Smooth muscle cell (in vitro differentiated cells): Measurements from ENCODE around the gene NAV1. TPM values are rescaled to one million over a fixed set of nuclear protein-coding genes. Genes with fewer than 3 reads are reported as not detected.

Experiments
- DNase-seq: peaks from one replicate; lab custom pipeline; 2025; ENCODE audit not compliant: unreplicated experiment; lab: John Stamatoyannopoulos, UW
- H2AFZ ChIP-seq: fragments of 200-600 bp; sonication (generic); 2 replicates; pipeline ENCODE4 v1.6.0; 2016; ENCODE audit warnings: antibody characterized with exemption, low read depth, mild to moderate bottlenecking
- H3F3A ChIP-seq: fragments of 200-600 bp; sonication (generic); 2 replicates; pipeline ENCODE4 v1.6.0; 2017; ENCODE audit warnings: antibody characterized with exemption, low read depth
- H3K27ac ChIP-seq: fragments of 200-600 bp; sonication (generic); 2 replicates; pipeline ENCODE4 v1.5.1; 2016; ENCODE audit warnings: low read depth, mild to moderate bottlenecking
- H3K27me3 ChIP-seq: fragments of 200-600 bp; sonication (generic); 2 replicates; pipeline ENCODE4 v1.6.1; 2016; ENCODE audit warnings: low read depth, mild to moderate bottlenecking
- H3K36me3 ChIP-seq: fragments of 200-600 bp; sonication (generic); 2 replicates; pipeline ENCODE4 v1.5.1; 2016; ENCODE audit warnings: low read depth
- H3K4me1 ChIP-seq: fragments of 200-600 bp; sonication (generic); 2 replicates; pipeline ENCODE4 v1.5.1; 2016; ENCODE audit warnings: low read depth
- H3K4me2 ChIP-seq: fragments of 200-600 bp; sonication (generic); 2 replicates; pipeline ENCODE4 v1.6.0; 2016; ENCODE audit warnings: mild to moderate bottlenecking
- H3K4me3 ChIP-seq: fragments of 200-600 bp; sonication (generic); 2 replicates; pipeline ENCODE4 v1.5.1; 2016; ENCODE audit warnings: mild to moderate bottlenecking
- H3K79me2 ChIP-seq: fragments of 200-600 bp; sonication (generic); 2 replicates; pipeline ENCODE4 v1.6.0; 2016; ENCODE audit warnings: low read depth, mild to moderate bottlenecking
- H3K9ac ChIP-seq: fragments of 200-600 bp; sonication (generic); 2 replicates; pipeline ENCODE4 v1.6.0; 2016; ENCODE audit warnings: low read depth
- H3K9me3 ChIP-seq: fragments of 200-600 bp; sonication (generic); replicated peaks from 2 replicates; pipeline ENCODE4 v1.5.1; 2016; ENCODE audit warnings: low read depth
- H4K20me1 ChIP-seq: fragments of 200-600 bp; sonication (generic); 2 replicates; pipeline ENCODE4 v1.6.0; 2016; ENCODE audit warnings: low read depth
- WGBS: methylation state at CpG from one replicate; pipeline ENCODE4 v1.1.7; 2016; ENCODE audit warnings: low lambda C conversion rate; 5-methylcytosine and 5-hydroxymethylcytosine counted together
- polyA plus RNA-seq: library from polyadenylated mRNA; unstranded; fragments of >200 nt; fragmentation: Nextera tagmentation; extraction: Ambion mirVana; gene quantifications from 2 replicates; pipeline ENCODE4 v1.2.1, GENCODE V29; 2016
- total RNA-seq: library from RNA; depleted of rRNA; stranded (reverse); fragments of >200 nt; gene quantifications from 2 replicates; pipeline ENCODE4 v1.2.3, GENCODE V29; 2014
- TF ChIP-seq, protein P1 (sequence below): fragments of 200-600 bp; sonication (generic); IDR thresholded peaks from 2 replicates; pipeline ENCODE4 v1.5.1; 2017; ENCODE audit warnings: borderline replicate concordance, mild to moderate bottlenecking, antibody characterized with exemption; ENCODE audit not compliant: insufficient read depth, poor library complexity, severe bottlenecking

NAV1 gene
- total and polyA plus RNA-seq, 2 experiments from 2014 or later, result 52.3 to 71.1 TPM

DNA sequence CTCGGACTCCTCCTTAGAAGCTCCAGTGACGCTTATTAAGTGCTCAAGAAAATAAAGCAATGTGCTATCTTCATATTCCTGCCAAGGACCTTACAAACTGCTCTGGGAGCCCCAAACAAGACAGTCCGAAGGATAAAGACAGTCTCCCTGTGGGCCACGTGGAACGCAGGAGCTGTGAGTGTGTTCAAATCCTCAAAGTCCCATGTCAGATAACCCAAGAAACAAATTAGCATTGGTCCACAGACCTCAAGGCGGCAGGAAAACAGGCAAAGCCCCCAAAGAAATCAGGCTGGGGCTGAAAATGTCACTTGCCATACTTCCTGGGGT is 3.0 kb upstream of the NAV1 start:
- peak overlapping the region; percentile 94 for H3K27ac ChIP-seq
- peak overlapping the region; percentile 69 for H3K9ac ChIP-seq
- H3K4me2 ChIP-seq, result peak overlapping the region; percentile 54
- 29% methylated on average over 6 of the region's 6 CpGs for WGBS
- DNase-seq, result no peak
- H3K4me1 ChIP-seq, result peaks cover 20% of the 10 kb centered on the region
- H2AFZ ChIP-seq, result no peak overlapping the region
- H3F3A ChIP-seq, result peaks cover 57% of the 10 kb centered on the region
- peaks cover 10% of the 10 kb centered on the region for H3K79me2 ChIP-seq
- TF ChIP-seq, protein P1, sequence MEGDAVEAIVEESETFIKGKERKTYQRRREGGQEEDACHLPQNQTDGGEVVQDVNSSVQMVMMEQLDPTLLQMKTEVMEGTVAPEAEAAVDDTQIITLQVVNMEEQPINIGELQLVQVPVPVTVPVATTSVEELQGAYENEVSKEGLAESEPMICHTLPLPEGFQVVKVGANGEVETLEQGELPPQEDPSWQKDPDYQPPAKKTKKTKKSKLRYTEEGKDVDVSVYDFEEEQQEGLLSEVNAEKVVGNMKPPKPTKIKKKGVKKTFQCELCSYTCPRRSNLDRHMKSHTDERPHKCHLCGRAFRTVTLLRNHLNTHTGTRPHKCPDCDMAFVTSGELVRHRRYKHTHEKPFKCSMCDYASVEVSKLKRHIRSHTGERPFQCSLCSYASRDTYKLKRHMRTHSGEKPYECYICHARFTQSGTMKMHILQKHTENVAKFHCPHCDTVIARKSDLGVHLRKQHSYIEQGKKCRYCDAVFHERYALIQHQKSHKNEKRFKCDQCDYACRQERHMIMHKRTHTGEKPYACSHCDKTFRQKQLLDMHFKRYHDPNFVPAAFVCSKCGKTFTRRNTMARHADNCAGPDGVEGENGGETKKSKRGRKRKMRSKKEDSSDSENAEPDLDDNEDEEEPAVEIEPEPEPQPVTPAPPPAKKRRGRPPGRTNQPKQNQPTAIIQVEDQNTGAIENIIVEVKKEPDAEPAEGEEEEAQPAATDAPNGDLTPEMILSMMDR, result no peak
- no peaks in the 10 kb centered on the region for H4K20me1 ChIP-seq
- H3K4me3 ChIP-seq, result no peak overlapping the region
- H3K27me3 ChIP-seq, result no peaks in the 10 kb centered on the region
- H3K36me3 ChIP-seq, result no peaks in the 10 kb centered on the region
- no peaks in the 10 kb centered on the region for H3K9me3 ChIP-seq

DNA sequence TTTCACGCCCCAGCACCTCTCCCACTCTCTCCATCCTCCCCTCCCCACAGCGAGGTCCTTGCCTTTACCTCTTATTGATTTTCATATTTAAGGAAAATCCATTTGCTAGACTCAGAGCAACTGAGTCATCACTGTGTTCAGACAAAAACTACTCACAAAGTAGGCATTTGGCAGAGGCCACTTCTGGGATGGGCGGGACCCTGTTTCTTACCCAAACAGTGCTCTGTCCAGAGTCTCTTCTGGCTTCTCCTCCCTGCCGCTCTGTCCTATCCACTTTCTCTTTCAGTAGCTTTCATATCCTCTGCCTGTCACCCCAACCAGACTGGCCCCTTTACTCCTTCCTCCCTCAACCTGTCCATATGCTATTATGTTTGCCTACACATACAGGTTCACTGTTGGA is 2.4 kb upstream of the NAV1 start:
- H4K20me1 ChIP-seq, result no peaks in the 10 kb centered on the region
- H3K4me1 ChIP-seq, result peaks cover 23% of the 10 kb centered on the region
- H3K27me3 ChIP-seq, result no peaks in the 10 kb centered on the region
- H3K4me2 ChIP-seq, result peak overlapping the region; percentile 54
- peak overlapping the region; percentile 94 for H3K27ac ChIP-seq
- TF ChIP-seq, protein P1, result no peak
- peaks cover 16% of the 10 kb centered on the region for H3K79me2 ChIP-seq
- no peak overlapping the region for H3K4me3 ChIP-seq
- no peak for DNase-seq
- H3F3A ChIP-seq, result peaks cover 58% of the 10 kb centered on the region
- peak overlapping the region; percentile 69 for H3K9ac ChIP-seq
- no peak overlapping the region for H2AFZ ChIP-seq
- no peaks in the 10 kb centered on the region for H3K9me3 ChIP-seq
- no peaks in the 10 kb centered on the region for H3K36me3 ChIP-seq
- 45% methylated on average over 4 of the region's 4 CpGs for WGBS

GRCh38 chr1:201537028-201537427 is 1.9 kb upstream of the NAV1 start:
- Histone ChIP-seq H3F3A (peaks cover 58% of the 10 kb centered on the region), H3K27ac (peak overlapping the region; percentile 94), H3K9ac (no peak overlapping the region), H3K9me3 (no peaks in the 10 kb centered on the region), H3K4me2 (peak overlapping the region; percentile 54), H3K4me3 (no peak overlapping the region), H3K4me1 (peaks cover 23% of the 10 kb centered on the region), H3K27me3 (no peaks in the 10 kb centered on the region), H3K36me3 (no peaks in the 10 kb centered on the region), H3K79me2 (peaks cover 21% of the 10 kb centered on the region), H4K20me1 (no peaks in the 10 kb centered on the region), H2AFZ (no peak overlapping the region)
- DNase-seq, result no peak
- TF ChIP-seq, protein P1, result no peak
- 85% methylated on average over 2 of the region's 2 CpGs for WGBS

GRCh38 chr1:201537467-201537866 is 1.5 kb upstream of the NAV1 start:
- no peak for DNase-seq
- Histone ChIP-seq H3K27ac (peak overlapping the region; percentile 94), H3K4me2 (peak overlapping the region; percentile 97), H3K4me3 (no peak overlapping the region), H3K79me2 (peaks cover 25% of the 10 kb centered on the region), H2AFZ (no peak overlapping the region), H3K36me3 (no peaks in the 10 kb centered on the region), H3K4me1 (peaks cover 24% of the 10 kb centered on the region), H4K20me1 (no peaks in the 10 kb centered on the region), H3K9ac (no peak overlapping the region), H3K27me3 (no peaks in the 10 kb centered on the region), H3K9me3 (no peaks in the 10 kb centered on the region), H3F3A (peaks cover 61% of the 10 kb centered on the region)
- TF ChIP-seq, protein P1, result no peak
- 96% methylated on average over 4 of the region's 4 CpGs for WGBS
